Nephron progenitor cell (in vitro differentiated cells): ENCODE measurements around the gene C3orf22.

ENCODE experiments used
- DNase-seq: peaks from one replicate; pipeline ENCODE4 v3.0.0; 2021
- H3K27ac Mint-ChIP-seq: 2 replicates; pipeline ENCODE4 v1.8.0; 2021; ENCODE audit warnings: mild to moderate bottlenecking, moderate library complexity, mixed read lengths
- H3K27me3 Mint-ChIP-seq: 2 replicates; pipeline ENCODE4 v1.8.0; 2021; ENCODE audit warnings: mild to moderate bottlenecking, low read depth, mixed read lengths; ENCODE audit not compliant: poor library complexity
- H3K36me3 Mint-ChIP-seq: 2 replicates; pipeline ENCODE4 v1.8.0; 2021; ENCODE audit warnings: low read depth, mixed read lengths
- H3K4me1 Mint-ChIP-seq: 2 replicates; pipeline ENCODE4 v1.8.0; 2021; ENCODE audit warnings: mixed read lengths
- H3K4me3 Mint-ChIP-seq: 2 replicates; pipeline ENCODE4 v1.8.0; 2021; ENCODE audit warnings: mild to moderate bottlenecking, moderate library complexity, mixed read lengths
- H3K9me3 Mint-ChIP-seq: 2 replicates; pipeline ENCODE4 v1.8.0; 2021; ENCODE audit warnings: mild to moderate bottlenecking, moderate library complexity, mixed read lengths
- CTCF ChIP-seq: fragments of 200-600 bp; sonication (generic); IDR thresholded peaks from 2 replicates; pipeline ENCODE4 v1.5.0; 2021; ENCODE audit warnings: antibody characterized with exemption

Gene C3orf22

GRCh38 chr3:126571078-126571477 is 12.3 kb upstream of the C3orf22 start:
- H3K4me1 Mint-ChIP-seq: peaks cover 7% of the 10 kb centered on the region
- no peak for DNase-seq
- H3K27ac Mint-ChIP-seq: no peak overlapping the region
- peaks cover 18% of the 10 kb centered on the region for H3K27me3 Mint-ChIP-seq
- no peak for TF ChIP-seq CTCF
- no peaks in the 10 kb centered on the region for H3K36me3 Mint-ChIP-seq
- H3K4me3 Mint-ChIP-seq: no peak overlapping the region
- no peaks in the 10 kb centered on the region for H3K9me3 Mint-ChIP-seq

GRCh38 chr3:126570103-126570541 is 11.4 kb upstream of the C3orf22 start:
- Mint-ChIP-seq H3K9me3 (no peaks in the 10 kb centered on the region), H3K4me3 (no peak overlapping the region), H3K36me3 (no peaks in the 10 kb centered on the region), H3K27me3 (peaks cover 18% of the 10 kb centered on the region), H3K27ac (no peak overlapping the region), H3K4me1 (peaks cover 7% of the 10 kb centered on the region)
- no peak for TF ChIP-seq CTCF
- no peak for DNase-seq

GRCh38 chr3:126569390-126569975 is 10.8 kb upstream of the C3orf22 start:
- no peaks in the 10 kb centered on the region for H3K9me3 Mint-ChIP-seq
- no peak overlapping the region for H3K4me3 Mint-ChIP-seq
- no peaks in the 10 kb centered on the region for H3K36me3 Mint-ChIP-seq
- no peak for TF ChIP-seq CTCF
- DNase-seq: no peak
- H3K27me3 Mint-ChIP-seq: peaks cover 18% of the 10 kb centered on the region
- H3K27ac Mint-ChIP-seq: no peak overlapping the region
- peaks cover 7% of the 10 kb centered on the region for H3K4me1 Mint-ChIP-seq

- Mint-ChIP-seq H3K27me3 (peaks cover 17% of the 10 kb centered on the region), H3K4me3 (no peak overlapping the region), H3K4me1 (peaks cover 7% of the 10 kb centered on the region), H3K36me3 (no peaks in the 10 kb centered on the region), H3K9me3 (no peaks in the 10 kb centered on the region), H3K27ac (no peak overlapping the region)
- no peak for DNase-seq
- no peak for TF ChIP-seq CTCF
Measured at GRCh38 chr3:126568776-126569342, 10.1 kb upstream of the C3orf22 start.

GRCh38 chr3:126567696-126568438 is 9.1 kb upstream of the C3orf22 start:
- H3K9me3 Mint-ChIP-seq: peaks cover 7% of the 10 kb centered on the region
- no peaks in the 10 kb centered on the region for H3K36me3 Mint-ChIP-seq
- H3K4me3 Mint-ChIP-seq: no peak overlapping the region
- H3K27ac Mint-ChIP-seq: no peak overlapping the region
- no peak for DNase-seq
- TF ChIP-seq CTCF: no peak
- peaks cover 7% of the 10 kb centered on the region for H3K4me1 Mint-ChIP-seq
- peaks cover 11% of the 10 kb centered on the region for H3K27me3 Mint-ChIP-seq
